GM12878 (cell line): ENCODE measurements around the gene NKD2. TPM values are rescaled to one million over a fixed set of nuclear protein-coding genes. Genes with fewer than 3 reads are reported as not detected.

Experiments used
- ATF2 ChIP-seq: IDR thresholded peaks from 2 replicates; pipeline ENCODE4 v1.6.1; 2012; ENCODE audit warnings: low read length, inconsistent platforms
- BHLHE40 ChIP-seq, 2 experiments: fragments of 450-650 bp in 1 of 2; IDR thresholded peaks; 2 replicates each; pipeline ENCODE4 v1.6.1; 2011 to 2017; ENCODE audit warnings: low read depth in 2 of 2, borderline replicate concordance in 1 of 2, improper control_type of control experiment in 1 of 2, low read length in 1 of 2, mild to moderate bottlenecking in 1 of 2
- CBFB ChIP-seq: IDR thresholded peaks from 2 replicates; pipeline ENCODE4 v1.6.1; 2016; ENCODE audit warnings: antibody characterized with exemption, low read depth
- CBX3 ChIP-seq: fragments of 200-600 bp; sonication (generic); IDR thresholded peaks from 2 replicates; pipeline ENCODE4 v1.6.1; 2016; ENCODE audit warnings: low read depth, borderline replicate concordance
- CBX5 ChIP-seq: sonication (generic); IDR thresholded peaks from 2 replicates; pipeline ENCODE4 v1.6.1; 2016; ENCODE audit warnings: low read depth, moderate library complexity, mild to moderate bottlenecking, inconsistent platforms
- CREB1 ChIP-seq: IDR thresholded peaks from 2 replicates; pipeline ENCODE4 v1.6.1; 2012; ENCODE audit warnings: low read depth, mild to moderate bottlenecking, inconsistent platforms
- E2F8 ChIP-seq: fragments of 450-650 bp; IDR thresholded peaks from 2 replicates; pipeline ENCODE4 v1.6.1; 2018; ENCODE audit warnings: mild to moderate bottlenecking, low read depth, moderate library complexity; ENCODE audit not compliant: partially characterized antibody
- EED ChIP-seq: sonication (generic); IDR thresholded peaks from 2 replicates; pipeline ENCODE4 v1.6.1; 2016; ENCODE audit warnings: antibody characterized with exemption, low read depth
- EZH2 ChIP-seq: IDR thresholded peaks from 2 replicates; pipeline ENCODE4 v1.6.1; 2012; ENCODE audit warnings: low read depth, mild to moderate bottlenecking, control low read depth, inconsistent platforms, low read length, borderline replicate concordance; ENCODE audit not compliant: control insufficient read depth
- FOS ChIP-seq: IDR thresholded peaks from 3 replicates; pipeline ENCODE4 v1.6.1; 2011; ENCODE audit warnings: borderline replicate concordance; ENCODE audit not compliant: insufficient read length; ENCODE audit errors: extremely low read depth
- FOXK2 ChIP-seq: fragments of 450-650 bp; IDR thresholded peaks from 2 replicates; pipeline ENCODE4 v1.6.1; 2017; ENCODE audit warnings: mild to moderate bottlenecking, moderate library complexity
- HCFC1 ChIP-seq: fragments of 150-350 bp; IDR thresholded peaks from 2 replicates; pipeline ENCODE4 v1.6.1; 2014; ENCODE audit warnings: low read length
- HDGF ChIP-seq: fragments of 450-650 bp; IDR thresholded peaks from 2 replicates; pipeline ENCODE4 v1.6.1; 2016; ENCODE audit warnings: antibody characterized with exemption
- IRF3 ChIP-seq: fragments of 450-650 bp; IDR thresholded peaks from 2 replicates; pipeline ENCODE4 v1.6.1; 2014; ENCODE audit warnings: mild to moderate bottlenecking
- KDM1A ChIP-seq: fragments of 200-600 bp; sonication (generic); IDR thresholded peaks from 2 replicates; pipeline ENCODE4 v1.6.1; 2016; ENCODE audit warnings: borderline replicate concordance
- MTA3 ChIP-seq: IDR thresholded peaks from 2 replicates; pipeline ENCODE4 v1.6.1; 2012; ENCODE audit warnings: low read length, inconsistent platforms, borderline replicate concordance
- NR2C1 ChIP-seq: fragments of 450-650 bp; IDR thresholded peaks from 2 replicates; pipeline ENCODE4 v1.6.1; 2017; ENCODE audit warnings: antibody characterized with exemption, mild to moderate bottlenecking, moderate library complexity
- POLR2A ChIP-seq: IDR thresholded peaks from 2 replicates; pipeline ENCODE4 v1.6.1; 2011; ENCODE audit warnings: low read depth, mild to moderate bottlenecking, low read length
- POU2F2 ChIP-seq: IDR thresholded peaks from 3 replicates; pipeline ENCODE4 v1.6.1; 2011; ENCODE audit warnings: low read depth, mild to moderate bottlenecking, low read length, borderline replicate concordance
- SIX5 ChIP-seq: IDR thresholded peaks from 2 replicates; pipeline ENCODE4 v1.6.1; 2011; ENCODE audit warnings: mild to moderate bottlenecking, low read depth, low read length, moderate library complexity; ENCODE audit not compliant: severe bottlenecking
- SMC3 ChIP-seq: IDR thresholded peaks from 2 replicates; pipeline ENCODE4 v1.6.1; 2011; ENCODE audit warnings: low read length, improper control_type of control experiment, borderline replicate concordance
- SRF ChIP-seq, 2 experiments: IDR thresholded peaks; 2 replicates each; pipeline ENCODE4 v1.6.1; 2011; ENCODE audit warnings: low read depth in 2 of 2, low read length in 2 of 2, mild to moderate bottlenecking in 1 of 2, moderate library complexity in 1 of 2
- STAT1 ChIP-seq: fragments of 450-650 bp; conservative IDR thresholded peaks from 2 replicates; pipeline ENCODE4 v1.6.1; 2014; ENCODE audit warnings: antibody characterized with exemption, mild to moderate bottlenecking
- STAT3 ChIP-seq: IDR thresholded peaks from 2 replicates; pipeline ENCODE4 v1.6.1; 2011; ENCODE audit warnings: low read depth, low read length, improper control_type of control experiment
- TCF12 ChIP-seq: IDR thresholded peaks from 2 replicates; pipeline ENCODE4 v1.6.1; 2011; ENCODE audit warnings: low read depth, mild to moderate bottlenecking, low read length
- YY1 ChIP-seq: IDR thresholded peaks from 2 replicates; pipeline ENCODE4 v1.6.1; 2011; ENCODE audit warnings: low read depth, mild to moderate bottlenecking, low read length
- ZNF217 ChIP-seq: fragments of 450-650 bp; IDR thresholded peaks from 2 replicates; pipeline ENCODE4 v1.6.1; 2017; ENCODE audit warnings: antibody characterized with exemption, mild to moderate bottlenecking
- ZNF24 ChIP-seq: fragments of 450-650 bp; IDR thresholded peaks from 2 replicates; pipeline ENCODE4 v1.6.1; 2017; ENCODE audit warnings: antibody characterized with exemption, mild to moderate bottlenecking
- ZSCAN29 ChIP-seq: fragments of 450-650 bp; IDR thresholded peaks from 2 replicates; pipeline ENCODE4 v1.6.1; 2017; ENCODE audit warnings: mild to moderate bottlenecking, moderate library complexity
- polyA plus RNA-seq, 11 experiments: library from polyadenylated mRNA; depleted of rRNA in 4 of 11; unstranded in 6 of 11; stranded (reverse) in 5 of 11; fragments of >200 nt; fragmentation: Nextera tagmentation in 4 of 11; fragmentation: Illumina TruSeq in 1 of 11; extraction: Ambion mirVana in 4 of 11; extraction: Trizol in 1 of 11; gene quantifications; 1 replicate in 1 of 11; 2 replicates in 10 of 11; pipeline versions ENCODE4 v1.2.1 to v1.2.3, GENCODE V29; 2011 to 2016; ENCODE audit warnings: inconsistent platforms in 2 of 11, missing spikeins in 2 of 11, low read depth in 1 of 11
- total RNA-seq, 4 experiments: library from RNA; depleted of rRNA in 3 of 4; stranded (reverse); fragments of >200 nt in 3 of 4; fragmentation: Illumina TruSeq in 1 of 4; extraction: Trizol in 1 of 4; gene quantifications; 2 replicates each; pipeline versions ENCODE4 v1.2.1 to v1.2.3, GENCODE V29; 2013 to 2021

The NKD2 gene
- total and polyA plus RNA-seq, 10 of the 15 experiments (the other 5 are each of a cell fraction or from before 2014, with no cell fraction given) = 0.20 to 0.83 (median 0.26) TPM; not detected in 7

- TF ChIP-seq IRF3 = no peak
- peak; percentile 88 for TF ChIP-seq CBFB
- no peak for TF ChIP-seq ZNF24
- 0 out of 2 replicates have a peak, but pooled peaks have one; percentile 31 for TF ChIP-seq CBX5
- TF ChIP-seq STAT3 = no peak
- 0 out of 2 replicates have a peak, but pooled peaks have one; percentile 26 for TF ChIP-seq CREB1
- TF ChIP-seq SIX5 = no peak
- TF ChIP-seq SRF (IDR thresholded peaks at IDR 0.05; ENCODE audit: low read depth in 2 of 2, low read length in 2 of 2) = no peak
- no peak for TF ChIP-seq SMC3
- TF ChIP-seq BHLHE40 (IDR thresholded peaks at IDR 0.05; ENCODE audit: borderline replicate concordance in 1 of 2, low read depth in 2 of 2, low read length in 1 of 2) = no peak
- TF ChIP-seq YY1 = no peak
- peak; percentile 63; the same call in 1 of the 2 replicates for TF ChIP-seq POLR2A
- no peak for TF ChIP-seq HCFC1
- no peak for TF ChIP-seq FOXK2
- TF ChIP-seq EZH2 = no peak
- TF ChIP-seq ZNF217 = no peak
- TF ChIP-seq STAT1 = no peak
- peak; percentile 77; the same call in 1 of the 2 replicates for TF ChIP-seq TCF12
- TF ChIP-seq NR2C1 = no peak
- TF ChIP-seq FOS = no peak
- peak; percentile 85 for TF ChIP-seq EED
- TF ChIP-seq CBX3 = no peak
- TF ChIP-seq E2F8 = no peak
- no peak for TF ChIP-seq KDM1A
- TF ChIP-seq MTA3 = peak; percentile 83; the same call in 1 of the 2 replicates
- TF ChIP-seq HDGF = no peak
- TF ChIP-seq POU2F2 = no peak; the same call in 2 of the 3 replicates
- TF ChIP-seq ATF2 = peak; percentile 79; the same call in 1 of the 2 replicates
- TF ChIP-seq ZSCAN29 = no peak
These were observed 44.7 kb upstream of the NKD2 start (continued) for GRCh38 chr5:963673-964531.
